ENCODE results near the gene CEP152.
"Not testable (repeated sequence)": the region's sequence is repeated elsewhere in the genome, so short reads cannot be mapped to it uniquely, and the experiment has no call there.

The CEP152 gene, protein sequence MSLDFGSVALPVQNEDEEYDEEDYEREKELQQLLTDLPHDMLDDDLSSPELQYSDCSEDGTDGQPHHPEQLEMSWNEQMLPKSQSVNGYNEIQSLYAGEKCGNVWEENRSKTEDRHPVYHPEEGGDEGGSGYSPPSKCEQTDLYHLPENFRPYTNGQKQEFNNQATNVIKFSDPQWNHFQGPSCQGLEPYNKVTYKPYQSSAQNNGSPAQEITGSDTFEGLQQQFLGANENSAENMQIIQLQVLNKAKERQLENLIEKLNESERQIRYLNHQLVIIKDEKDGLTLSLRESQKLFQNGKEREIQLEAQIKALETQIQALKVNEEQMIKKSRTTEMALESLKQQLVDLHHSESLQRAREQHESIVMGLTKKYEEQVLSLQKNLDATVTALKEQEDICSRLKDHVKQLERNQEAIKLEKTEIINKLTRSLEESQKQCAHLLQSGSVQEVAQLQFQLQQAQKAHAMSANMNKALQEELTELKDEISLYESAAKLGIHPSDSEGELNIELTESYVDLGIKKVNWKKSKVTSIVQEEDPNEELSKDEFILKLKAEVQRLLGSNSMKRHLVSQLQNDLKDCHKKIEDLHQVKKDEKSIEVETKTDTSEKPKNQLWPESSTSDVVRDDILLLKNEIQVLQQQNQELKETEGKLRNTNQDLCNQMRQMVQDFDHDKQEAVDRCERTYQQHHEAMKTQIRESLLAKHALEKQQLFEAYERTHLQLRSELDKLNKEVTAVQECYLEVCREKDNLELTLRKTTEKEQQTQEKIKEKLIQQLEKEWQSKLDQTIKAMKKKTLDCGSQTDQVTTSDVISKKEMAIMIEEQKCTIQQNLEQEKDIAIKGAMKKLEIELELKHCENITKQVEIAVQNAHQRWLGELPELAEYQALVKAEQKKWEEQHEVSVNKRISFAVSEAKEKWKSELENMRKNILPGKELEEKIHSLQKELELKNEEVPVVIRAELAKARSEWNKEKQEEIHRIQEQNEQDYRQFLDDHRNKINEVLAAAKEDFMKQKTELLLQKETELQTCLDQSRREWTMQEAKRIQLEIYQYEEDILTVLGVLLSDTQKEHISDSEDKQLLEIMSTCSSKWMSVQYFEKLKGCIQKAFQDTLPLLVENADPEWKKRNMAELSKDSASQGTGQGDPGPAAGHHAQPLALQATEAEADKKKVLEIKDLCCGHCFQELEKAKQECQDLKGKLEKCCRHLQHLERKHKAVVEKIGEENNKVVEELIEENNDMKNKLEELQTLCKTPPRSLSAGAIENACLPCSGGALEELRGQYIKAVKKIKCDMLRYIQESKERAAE (N-terminal part only)

DNA sequence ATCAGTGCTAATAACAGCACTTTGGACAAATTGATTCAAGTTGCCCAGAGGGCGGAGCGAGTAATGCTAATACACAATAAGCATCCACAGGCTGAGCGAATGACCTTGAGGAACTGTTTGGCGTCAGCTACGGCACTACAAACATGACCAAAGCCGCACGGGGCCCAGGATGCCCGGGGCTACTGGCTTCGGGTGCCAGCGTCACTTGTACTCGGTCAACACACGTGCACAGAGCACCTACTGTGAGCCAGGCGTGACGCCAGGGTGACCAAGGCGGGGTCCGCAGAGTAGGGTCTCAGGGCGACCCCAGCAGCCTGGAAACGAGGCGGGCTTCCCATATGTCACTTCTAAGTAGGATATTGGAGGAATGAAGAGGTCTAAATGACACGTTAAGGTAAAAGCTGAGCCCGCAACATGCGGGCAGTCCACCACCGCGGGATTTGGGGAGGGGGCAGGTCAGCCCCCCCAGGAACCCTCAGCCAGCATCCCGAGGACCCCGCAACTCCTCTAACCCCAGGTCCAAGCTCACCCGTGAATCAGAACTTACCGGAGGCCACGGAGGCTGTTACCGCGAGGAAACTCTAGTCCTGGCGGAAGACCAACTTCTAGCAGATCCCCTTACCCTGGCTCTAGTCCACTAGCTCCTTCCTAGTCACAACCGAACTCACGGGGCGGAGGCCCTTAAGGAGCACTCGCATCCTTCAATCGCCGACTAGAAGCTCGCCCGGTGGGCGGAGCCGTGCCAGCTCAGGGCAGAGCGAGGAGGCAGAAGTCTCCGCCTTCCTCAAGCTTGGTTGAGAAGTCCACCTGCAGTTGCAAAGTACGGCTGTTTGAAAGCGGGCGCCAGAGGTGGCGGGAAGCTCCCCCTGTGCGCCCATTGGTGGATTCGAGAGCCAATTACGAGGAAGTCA is at the start of gene CEP152:
Gene CEP152 (minus strand): TSS at position 656 of the 911 bp plus-strand sequence. CDS start 5,420 bp downstream, outside the sequence.
- Histone ChIP-seq H3K9me3 (ENCODE audit: low read length) (no peaks in the 10 kb centered on the region), H2AFZ (ENCODE audit: low read depth, low read length) (peak within 1 kb of the TSS; percentile 100), H3K4me1 (ENCODE audit: insufficient read depth, low read length) (peaks cover 10% of the 10 kb centered on the region), H3K27me3 (ENCODE audit: insufficient read depth, low read length) (no peaks in the 10 kb centered on the region), H3K4me3 (ENCODE audit: low read length) (peak within 1 kb of the TSS; percentile 71), H3K36me3 (ENCODE audit: insufficient read depth, low read length) (no peaks in the 10 kb centered on the region)

DNA sequence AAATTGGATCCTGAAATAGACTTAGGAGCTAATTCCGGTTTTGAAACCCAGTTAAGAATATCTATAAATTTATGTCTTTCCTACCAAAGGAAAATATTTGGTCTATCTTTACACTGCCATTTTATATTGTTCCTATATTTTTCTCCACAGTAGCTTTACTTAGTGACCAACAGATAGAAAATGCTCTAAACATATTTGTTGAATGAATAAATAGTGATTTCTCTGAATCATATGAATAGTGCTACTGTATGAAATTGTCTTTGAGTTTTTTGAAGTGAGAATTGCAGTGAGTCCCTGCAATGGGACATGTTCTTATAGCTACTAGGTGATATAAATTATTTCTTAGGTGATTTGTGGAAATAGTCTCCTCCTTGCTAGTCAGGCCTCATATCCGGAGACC is 48.6 kb upstream of the CEP152 start:
- Histone ChIP-seq H2AFZ (ENCODE audit: low read depth, low read length) (no peak overlapping the region), H3K27me3 (ENCODE audit: insufficient read depth, low read length) (no peaks in the 10 kb centered on the region), H3K9me3 (ENCODE audit: low read length) (no peaks in the 10 kb centered on the region), H3K4me1 (ENCODE audit: insufficient read depth, low read length) (peaks cover 15% of the 10 kb centered on the region), H3K36me3 (ENCODE audit: insufficient read depth, low read length) (no peaks in the 10 kb centered on the region), H3K4me3 (ENCODE audit: low read length) (no peak overlapping the region)

DNA sequence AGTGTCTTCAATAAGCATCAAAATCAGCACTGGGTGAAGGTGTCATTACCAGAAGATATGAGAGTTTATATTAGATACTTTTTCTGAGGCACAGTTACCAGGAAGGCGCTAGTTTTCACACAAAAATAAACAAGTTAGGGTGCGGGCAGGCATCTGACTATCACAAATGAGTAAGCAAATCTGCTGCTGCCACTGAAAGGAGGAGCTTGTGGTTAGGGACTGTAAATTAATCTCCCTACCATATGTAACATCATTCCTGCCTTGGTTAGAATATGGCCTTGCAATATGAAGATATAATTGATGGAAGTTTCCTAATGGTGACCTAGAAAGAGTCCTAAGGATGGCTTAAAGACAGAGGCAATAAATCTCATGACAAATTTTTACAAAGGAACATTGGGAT is 47.5 kb upstream of the CEP152 start:
- peaks cover 15% of the 10 kb centered on the region for H3K4me1 ChIP-seq (ENCODE audit: insufficient read depth, low read length)
- no peaks in the 10 kb centered on the region for H3K36me3 ChIP-seq (ENCODE audit: insufficient read depth, low read length)

DNA sequence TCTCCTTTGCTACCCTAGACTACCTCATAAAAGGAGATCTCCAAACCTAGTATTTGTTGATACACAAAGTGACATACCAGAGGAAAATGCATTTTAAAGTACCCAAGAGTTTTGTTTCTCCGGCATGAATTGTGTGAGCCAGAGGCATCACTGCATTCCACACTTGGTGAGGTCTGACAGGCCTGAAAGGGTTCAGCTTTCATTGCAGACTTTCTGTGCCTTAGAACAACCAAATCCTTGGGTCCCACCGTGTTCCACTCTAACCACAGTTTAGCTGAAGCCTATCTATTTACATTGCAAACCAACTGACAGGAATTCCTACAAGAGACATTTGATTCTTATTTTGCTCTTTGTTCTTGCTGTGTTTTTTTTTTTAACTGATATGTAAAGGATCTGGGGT is 46.1 kb upstream of the CEP152 start:
- Histone ChIP-seq H3K27me3 (ENCODE audit: insufficient read depth, low read length) (no peaks in the 10 kb centered on the region), H3K36me3 (ENCODE audit: insufficient read depth, low read length) (no peaks in the 10 kb centered on the region), H3K4me3 (ENCODE audit: low read length) (no peak overlapping the region), H3K4me1 (ENCODE audit: insufficient read depth, low read length) (peaks cover 15% of the 10 kb centered on the region), H3K9me3 (ENCODE audit: low read length) (no peaks in the 10 kb centered on the region), H2AFZ (ENCODE audit: low read depth, low read length) (peak overlapping the region; percentile 40)

More for the DNA sequence above, 47.5 kb upstream of the CEP152 start:
- H3K27me3 ChIP-seq (ENCODE audit: insufficient read depth, low read length), result no peaks in the 10 kb centered on the region
- no peak overlapping the region for H3K4me3 ChIP-seq (ENCODE audit: low read length)
- H3K9me3 ChIP-seq (ENCODE audit: low read length), result no peaks in the 10 kb centered on the region
- no peak overlapping the region for H2AFZ ChIP-seq (ENCODE audit: low read depth, low read length)

DNA sequence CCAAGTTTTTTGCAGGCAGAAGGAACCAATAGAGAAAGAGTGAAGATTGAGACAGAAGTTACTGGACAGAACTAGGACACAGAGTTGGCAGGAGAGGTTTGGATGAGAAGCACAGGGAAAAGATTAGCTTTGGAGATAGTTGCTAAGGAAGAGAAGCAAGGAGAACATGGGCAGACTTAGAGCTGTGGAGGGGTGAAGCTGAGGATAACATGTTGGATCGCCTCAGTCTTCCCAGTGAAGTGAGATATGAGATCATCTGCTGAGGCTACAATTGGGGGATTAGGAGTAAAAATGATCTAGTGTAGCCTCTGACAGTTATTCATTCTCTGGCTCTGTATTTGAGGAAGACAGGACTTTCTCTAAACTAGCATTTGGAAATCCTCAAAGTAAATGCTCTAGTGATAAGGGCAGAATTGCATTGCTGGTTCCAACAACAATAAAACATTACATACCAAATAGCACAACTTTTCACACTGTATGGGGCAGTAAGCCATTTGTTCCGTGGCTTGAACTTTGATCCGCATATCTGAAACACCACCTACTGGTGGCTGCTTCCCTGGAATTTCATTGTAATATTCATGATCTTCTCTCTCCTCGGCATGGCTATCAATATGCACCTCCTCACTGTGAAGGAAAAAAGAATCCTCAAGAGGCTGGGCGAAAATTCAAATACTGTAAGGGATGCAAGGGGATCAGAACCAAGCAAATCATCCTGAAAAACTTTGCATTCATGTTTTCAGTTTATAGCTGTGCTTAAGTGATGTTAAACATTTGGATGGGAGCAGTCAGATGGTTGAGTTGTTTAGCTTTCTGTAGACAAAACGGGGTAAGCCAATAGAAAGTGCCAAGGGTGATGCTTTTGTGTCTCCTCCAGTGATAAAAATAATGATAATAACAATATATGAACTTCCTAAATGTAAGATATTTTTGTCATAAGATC is 44.9 kb upstream of the CEP152 start:
- Histone ChIP-seq H3K36me3 (ENCODE audit: insufficient read depth, low read length) (no peaks in the 10 kb centered on the region), H3K9me3 (ENCODE audit: low read length) (no peaks in the 10 kb centered on the region), H3K27me3 (ENCODE audit: insufficient read depth, low read length) (no peaks in the 10 kb centered on the region), H2AFZ (ENCODE audit: low read depth, low read length) (no peak overlapping the region), H3K4me3 (ENCODE audit: low read length) (no peak overlapping the region), H3K4me1 (ENCODE audit: insufficient read depth, low read length) (peaks cover 15% of the 10 kb centered on the region)

DNA sequence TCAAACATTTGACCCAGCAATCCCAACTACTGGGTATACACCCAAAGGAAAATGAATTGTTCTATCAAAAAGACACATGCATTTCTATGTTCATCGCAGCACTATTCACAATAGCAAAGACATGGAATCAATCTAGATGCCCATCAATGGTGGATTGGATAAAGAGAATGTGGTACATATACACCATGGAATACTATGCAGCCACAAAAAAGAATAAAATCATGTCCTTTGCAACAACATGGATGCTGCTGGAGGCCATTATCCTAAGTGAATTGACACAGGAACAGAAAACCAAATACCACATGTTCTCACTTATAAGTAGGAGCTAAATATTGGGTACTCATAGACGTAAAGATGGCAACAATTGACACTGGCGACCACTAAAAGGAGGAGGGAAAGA is 43.6 kb upstream of the CEP152 start:
- H3K4me3 ChIP-seq (ENCODE audit: low read length); H3K36me3 ChIP-seq (ENCODE audit: insufficient read depth, low read length); H3K9me3 ChIP-seq (ENCODE audit: low read length); H3K27me3 ChIP-seq (ENCODE audit: insufficient read depth, low read length); H2AFZ ChIP-seq (ENCODE audit: low read depth, low read length): not testable (repeated sequence)
- H3K4me1 ChIP-seq (ENCODE audit: insufficient read depth, low read length), result peaks cover 15% of the 10 kb centered on the region

DNA sequence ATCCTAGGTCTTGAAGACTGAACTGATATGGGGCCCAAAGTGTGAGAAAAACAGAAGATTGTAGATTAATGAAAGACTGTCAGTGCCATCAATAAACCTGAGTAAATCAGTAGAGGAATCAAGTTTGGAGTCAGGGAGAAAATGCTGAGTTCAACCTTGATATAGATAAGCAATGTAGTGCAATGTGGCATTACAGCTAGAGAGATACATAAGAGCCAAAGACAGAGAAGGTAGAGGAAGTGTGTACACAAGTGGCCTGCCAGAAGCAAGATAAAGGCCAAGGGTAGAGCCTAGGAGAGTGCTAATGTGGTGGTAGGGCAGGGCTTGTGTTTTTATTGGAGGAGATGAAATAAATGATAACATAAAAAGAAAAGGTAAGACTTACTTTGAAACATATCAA is 41.1 kb upstream of the CEP152 start:
- Histone ChIP-seq H3K36me3 (ENCODE audit: insufficient read depth, low read length) (no peaks in the 10 kb centered on the region), H3K4me1 (ENCODE audit: insufficient read depth, low read length) (peaks cover 12% of the 10 kb centered on the region), H2AFZ (ENCODE audit: low read depth, low read length) (no peak overlapping the region), H3K9me3 (ENCODE audit: low read length) (no peaks in the 10 kb centered on the region), H3K4me3 (ENCODE audit: low read length) (no peak overlapping the region), H3K27me3 (ENCODE audit: insufficient read depth, low read length) (no peaks in the 10 kb centered on the region)

DNA sequence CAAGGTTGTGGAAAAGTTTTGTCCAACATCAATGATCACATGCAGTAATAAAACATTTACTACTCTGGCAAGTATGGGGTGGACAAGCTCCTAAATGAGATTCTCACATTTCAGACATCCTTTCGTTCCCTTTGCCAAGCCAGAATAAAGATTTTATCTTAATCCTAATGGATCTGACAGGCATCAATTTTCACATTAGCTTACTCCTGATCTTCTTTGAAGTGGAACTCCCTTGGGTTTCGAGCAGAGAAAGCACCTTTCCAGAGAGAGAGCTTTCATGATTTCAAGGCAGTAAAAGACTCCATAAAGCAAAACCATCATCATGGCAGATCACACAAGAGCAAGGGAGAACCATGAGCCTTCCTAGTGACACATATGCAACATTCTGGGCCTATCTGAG is 39.8 kb upstream of the CEP152 start:
- Histone ChIP-seq H3K27me3 (ENCODE audit: insufficient read depth, low read length) (no peaks in the 10 kb centered on the region), H3K4me1 (ENCODE audit: insufficient read depth, low read length) (peaks cover under 1% of the 10 kb centered on the region), H3K36me3 (ENCODE audit: insufficient read depth, low read length) (no peaks in the 10 kb centered on the region), H3K4me3 (ENCODE audit: low read length) (no peak overlapping the region), H3K9me3 (ENCODE audit: low read length) (no peaks in the 10 kb centered on the region), H2AFZ (ENCODE audit: low read depth, low read length) (no peak overlapping the region)

DNA sequence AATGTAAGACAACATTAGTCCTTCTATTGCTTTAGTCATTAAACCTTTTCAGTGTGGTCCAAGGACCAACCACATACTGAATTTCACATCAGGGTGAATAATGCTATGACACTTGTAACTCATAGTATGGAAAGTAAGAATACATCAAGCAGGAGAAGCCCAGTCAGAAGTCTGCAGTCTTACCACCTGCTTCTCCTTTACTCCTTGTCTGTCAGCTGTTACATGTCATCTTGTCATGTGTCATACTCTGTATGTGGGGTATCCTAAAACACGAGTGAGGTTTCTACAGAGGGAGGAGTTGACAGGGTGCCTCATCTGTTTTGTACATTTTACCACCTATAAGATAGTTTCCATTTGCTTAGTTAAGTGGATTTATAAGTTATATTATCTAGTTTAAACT is 34.3 kb upstream of the CEP152 start:
- Histone ChIP-seq H3K27me3 (ENCODE audit: insufficient read depth, low read length) (no peaks in the 10 kb centered on the region), H3K4me3 (ENCODE audit: low read length) (no peak overlapping the region), H2AFZ (ENCODE audit: low read depth, low read length) (no peak overlapping the region), H3K4me1 (ENCODE audit: insufficient read depth, low read length) (no peaks in the 10 kb centered on the region), H3K36me3 (ENCODE audit: insufficient read depth, low read length) (no peaks in the 10 kb centered on the region), H3K9me3 (ENCODE audit: low read length) (no peaks in the 10 kb centered on the region)

DNA sequence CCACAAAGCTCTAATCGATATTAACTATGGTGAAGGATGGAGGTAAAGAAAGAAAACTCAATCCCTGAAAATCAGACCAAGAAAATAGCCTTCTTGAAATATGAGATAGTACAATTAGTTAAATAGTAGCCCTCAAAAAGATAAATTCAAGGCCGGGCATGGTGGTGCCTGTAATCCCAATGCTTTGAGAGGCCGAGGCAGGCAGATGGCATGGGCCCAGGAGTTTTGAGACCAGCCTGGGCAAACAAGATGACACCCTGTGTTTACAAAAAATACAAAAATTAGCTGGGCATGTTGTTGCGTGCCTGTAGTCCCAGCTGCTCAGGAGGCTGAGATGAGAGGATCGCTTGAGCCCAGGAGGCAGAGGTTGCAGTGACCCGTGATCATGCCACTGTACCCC is 31.6 kb upstream of the CEP152 start:
- no peaks in the 10 kb centered on the region for H3K9me3 ChIP-seq (ENCODE audit: low read length)
- no peaks in the 10 kb centered on the region for H3K4me1 ChIP-seq (ENCODE audit: insufficient read depth, low read length)
- H3K27me3 ChIP-seq (ENCODE audit: insufficient read depth, low read length), result no peaks in the 10 kb centered on the region
- H3K36me3 ChIP-seq (ENCODE audit: insufficient read depth, low read length), result no peaks in the 10 kb centered on the region
- no peak overlapping the region for H3K4me3 ChIP-seq (ENCODE audit: low read length)
- H2AFZ ChIP-seq (ENCODE audit: low read depth, low read length), result no peak overlapping the region

DNA sequence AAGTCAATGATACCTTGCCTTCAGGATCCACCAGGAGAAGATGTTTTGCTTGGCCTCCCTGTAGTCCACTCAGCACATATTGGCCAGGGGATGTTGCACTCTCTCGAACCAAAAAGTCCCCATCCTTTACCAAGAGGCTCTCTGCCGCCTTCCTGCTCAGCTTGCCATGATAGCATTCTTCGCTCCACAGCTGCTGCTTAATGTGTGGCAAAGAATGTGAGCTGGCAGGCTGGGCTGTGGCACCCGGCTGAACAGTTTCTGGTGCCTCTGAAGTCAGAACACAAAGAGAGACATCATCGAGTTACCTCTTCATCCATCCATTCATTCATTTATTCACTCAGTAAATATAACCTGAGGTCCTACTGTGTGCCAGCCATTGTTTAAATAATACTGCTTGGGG is 23.9 kb upstream of the CEP152 start:
- no peak overlapping the region for H3K4me3 ChIP-seq (ENCODE audit: low read length)

More for the DNA sequence above, 23.9 kb upstream of the CEP152 start:
- Histone ChIP-seq H2AFZ (ENCODE audit: low read depth, low read length) (no peak overlapping the region), H3K9me3 (ENCODE audit: low read length) (no peaks in the 10 kb centered on the region), H3K27me3 (ENCODE audit: insufficient read depth, low read length) (no peaks in the 10 kb centered on the region), H3K4me1 (ENCODE audit: insufficient read depth, low read length) (no peaks in the 10 kb centered on the region), H3K36me3 (ENCODE audit: insufficient read depth, low read length) (no peaks in the 10 kb centered on the region)
